ENCODE results near the gene MYO18B.

- TF ChIP-seq CTCF (IDR thresholded peaks at IDR 0.05 in 2 of 3, conservative IDR thresholded peaks at IDR 0.05 in 1 of 3; ENCODE audit: borderline replicate concordance in 1 of 3, insufficient read depth in 1 of 3, low read depth in 2 of 3, low read length in 2 of 3), result no peak
- TF ChIP-seq FOSL1 (IDR thresholded peaks at IDR 0.05; ENCODE audit: low read depth), result no peak
- TF ChIP-seq JUND (IDR thresholded peaks at IDR 0.05), result no peak
- no peak for TF ChIP-seq POLR2A (IDR thresholded peaks at IDR 0.05; ENCODE audit: borderline replicate concordance, extremely low read depth, insufficient read depth, insufficient read length)
- no peak for TF ChIP-seq SP1 (IDR thresholded peaks at IDR 0.05; ENCODE audit: low read depth)
- TF ChIP-seq POLR2AphosphoS5 (IDR thresholded peaks at IDR 0.05; ENCODE audit: low read depth, low read length), result no peak
- TF ChIP-seq REST (IDR thresholded peaks at IDR 0.05; ENCODE audit: low read depth), result no peak
- no peak for TF ChIP-seq EZH2 (IDR thresholded peaks at IDR 0.05)
- no peak for TF ChIP-seq TCF7L2 (IDR thresholded peaks at IDR 0.05; ENCODE audit: borderline replicate concordance, extremely low read depth, insufficient read depth, insufficient read length)
- no peak for TF ChIP-seq EGR1 (IDR thresholded peaks at IDR 0.05; ENCODE audit: low read depth)
Measured at GRCh38 chr22:25938151-25938550, 196.2 kb downstream of the MYO18B start.
